GM21737 (cell line): ENCODE data around the gene CDH4.

Experiments
- ATAC-seq: cut with Tn5 transposase; IDR thresholded peaks from one replicate; pipeline ENCODE4 v1.9.1; 2021; ENCODE audit warnings: mild to moderate bottlenecking, moderate library complexity; ENCODE audit not compliant: unreplicated experiment

Gene CDH4

GRCh38 chr20:61613917-61614705, 362.1 kb downstream of the CDH4 start:
- ATAC-seq = no peak

- no peak for ATAC-seq
These were observed 362.6 kb downstream of the CDH4 start for GRCh38 chr20:61614706-61615100.

- no peak for ATAC-seq
These were observed 363.7 kb downstream of the CDH4 start for GRCh38 chr20:61615806-61616205.

- ATAC-seq = no peak
These were observed 367.7 kb downstream of the CDH4 start for GRCh38 chr20:61619751-61620150.

- no peak for ATAC-seq
These were observed 368.1 kb downstream of the CDH4 start for GRCh38 chr20:61620174-61620573.

GRCh38 chr20:61621035-61621730, 369.1 kb downstream of the CDH4 start:
- ATAC-seq = no peak

- no peak for ATAC-seq
These were observed 369.8 kb downstream of the CDH4 start for GRCh38 chr20:61621852-61622251.

- ATAC-seq = no peak
These were observed 371.4 kb downstream of the CDH4 start for GRCh38 chr20:61623451-61623850.

- no peak for ATAC-seq
These were observed 373.2 kb downstream of the CDH4 start for GRCh38 chr20:61625246-61625645.

GRCh38 chr20:61626412-61626811, 374.4 kb downstream of the CDH4 start:
- no peak for ATAC-seq

GRCh38 chr20:61627791-61628415, 375.8 kb downstream of the CDH4 start:
- no peak for ATAC-seq

GRCh38 chr20:61628480-61628879, 376.4 kb downstream of the CDH4 start:
- ATAC-seq = no peak

- no peak for ATAC-seq
These were observed 377.0 kb downstream of the CDH4 start for GRCh38 chr20:61628901-61629601.

- no peak for ATAC-seq
These were observed 377.7 kb downstream of the CDH4 start for GRCh38 chr20:61629602-61630390.

- no peak for ATAC-seq
These were observed 378.3 kb downstream of the CDH4 start for GRCh38 chr20:61630391-61630650.

GRCh38 chr20:61630816-61631215, 378.8 kb downstream of the CDH4 start:
- no peak for ATAC-seq

- ATAC-seq = no peak
These were observed 379.7 kb downstream of the CDH4 start for GRCh38 chr20:61631751-61632150.

GRCh38 chr20:61633004-61633403, 380.9 kb downstream of the CDH4 start:
- no peak for ATAC-seq

- ATAC-seq = no peak
These were observed 382.5 kb downstream of the CDH4 start for GRCh38 chr20:61634376-61635145.
